DOHH2 (cell line): ENCODE data around the gene HTR3C.
"Not testable (repeated sequence)": the region's sequence is repeated elsewhere in the genome, so short reads cannot be mapped to it uniquely, and the experiment has no call there.

Experiments
- H3F3A ChIP-seq: fragments of 200-600 bp; sonication (generic), shearing (Covaris generic); 2 replicates; pipeline ENCODE4 v1.6.0; 2016; ENCODE audit warnings: antibody characterized with exemption, mild to moderate bottlenecking; ENCODE audit not compliant: control insufficient read depth, insufficient read depth
- H3K27ac ChIP-seq: fragments of 200-600 bp; sonication (generic); 2 replicates; pipeline ENCODE4 v1.5.1; 2014; ENCODE audit warnings: low read depth, mild to moderate bottlenecking, low read length, moderate library complexity
- H3K27me3 ChIP-seq: fragments of 200-600 bp; sonication (generic); 2 replicates; pipeline ENCODE4 v1.6.1; 2014; ENCODE audit warnings: mild to moderate bottlenecking, low read length, mixed read lengths; ENCODE audit not compliant: control insufficient read depth
- H3K36me3 ChIP-seq: fragments of 200-600 bp; sonication (generic); 2 replicates; pipeline ENCODE4 v1.6.1; 2014; ENCODE audit warnings: mild to moderate bottlenecking, low read length, moderate library complexity, mixed read lengths; ENCODE audit not compliant: control insufficient read depth
- H3K4me1 ChIP-seq: fragments of 200-600 bp; sonication (generic); 2 replicates; pipeline ENCODE4 v1.6.1; 2014; ENCODE audit warnings: mild to moderate bottlenecking, low read length, mixed read lengths; ENCODE audit not compliant: control insufficient read depth
- H3K4me2 ChIP-seq: fragments of 200-600 bp; sonication (generic); 2 replicates; pipeline ENCODE4 v1.6.0; 2014; ENCODE audit warnings: mild to moderate bottlenecking, low read length, moderate library complexity
- H3K4me3 ChIP-seq: fragments of 200-600 bp; sonication (generic); 2 replicates; pipeline ENCODE4 v1.5.1; 2014; ENCODE audit warnings: mild to moderate bottlenecking, low read length, mixed read lengths
- H3K79me2 ChIP-seq: fragments of 200-600 bp; sonication (generic); 2 replicates; pipeline ENCODE4 v1.6.1; 2014; ENCODE audit warnings: mild to moderate bottlenecking, low read length, mixed read lengths; ENCODE audit not compliant: control insufficient read depth
- H3K9me2 ChIP-seq: fragments of 200-600 bp; sonication (generic); replicated peaks from 2 replicates; pipeline ENCODE4 v1.6.1; 2014; ENCODE audit warnings: mild to moderate bottlenecking, low read length, mixed read lengths; ENCODE audit not compliant: control insufficient read depth
- H3K9me3 ChIP-seq: fragments of 200-600 bp; sonication (generic); 2 replicates; pipeline ENCODE4 v1.6.1; 2014; ENCODE audit warnings: antibody characterized with exemption, low read length, mixed read lengths; ENCODE audit not compliant: control insufficient read depth, insufficient read depth
- H4K20me1 ChIP-seq: fragments of 200-600 bp; sonication (generic); 2 replicates; pipeline ENCODE4 v1.6.0; 2014; ENCODE audit warnings: low read depth, mild to moderate bottlenecking, antibody characterized with exemption, low read length, moderate library complexity; ENCODE audit not compliant: control insufficient read depth, insufficient read depth
- EZH2phosphoT487 ChIP-seq: fragments of 200-600 bp; sonication (generic); IDR thresholded peaks from 2 replicates; pipeline ENCODE4 v1.6.1; 2017; ENCODE audit warnings: borderline replicate concordance, mild to moderate bottlenecking, antibody characterized with exemption, low read length, moderate library complexity, mixed read lengths
- TF ChIP-seq, protein P1 (sequence below): fragments of 200-600 bp; sonication (generic); IDR thresholded peaks from one replicate; pipeline ENCODE4 v1.5.1; 2014; ENCODE audit warnings: antibody characterized with exemption, mild to moderate bottlenecking, low read depth, low read length; ENCODE audit not compliant: poor library complexity, severe bottlenecking

Gene HTR3C

GRCh38 chr3:184062637-184063036 lies 9.8 kb downstream of the HTR3C start:
- H3K4me3 ChIP-seq, result no peak overlapping the region
- no peaks in the 10 kb centered on the region for H3K79me2 ChIP-seq
- TF ChIP-seq, protein P1, sequence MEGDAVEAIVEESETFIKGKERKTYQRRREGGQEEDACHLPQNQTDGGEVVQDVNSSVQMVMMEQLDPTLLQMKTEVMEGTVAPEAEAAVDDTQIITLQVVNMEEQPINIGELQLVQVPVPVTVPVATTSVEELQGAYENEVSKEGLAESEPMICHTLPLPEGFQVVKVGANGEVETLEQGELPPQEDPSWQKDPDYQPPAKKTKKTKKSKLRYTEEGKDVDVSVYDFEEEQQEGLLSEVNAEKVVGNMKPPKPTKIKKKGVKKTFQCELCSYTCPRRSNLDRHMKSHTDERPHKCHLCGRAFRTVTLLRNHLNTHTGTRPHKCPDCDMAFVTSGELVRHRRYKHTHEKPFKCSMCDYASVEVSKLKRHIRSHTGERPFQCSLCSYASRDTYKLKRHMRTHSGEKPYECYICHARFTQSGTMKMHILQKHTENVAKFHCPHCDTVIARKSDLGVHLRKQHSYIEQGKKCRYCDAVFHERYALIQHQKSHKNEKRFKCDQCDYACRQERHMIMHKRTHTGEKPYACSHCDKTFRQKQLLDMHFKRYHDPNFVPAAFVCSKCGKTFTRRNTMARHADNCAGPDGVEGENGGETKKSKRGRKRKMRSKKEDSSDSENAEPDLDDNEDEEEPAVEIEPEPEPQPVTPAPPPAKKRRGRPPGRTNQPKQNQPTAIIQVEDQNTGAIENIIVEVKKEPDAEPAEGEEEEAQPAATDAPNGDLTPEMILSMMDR, result no peak
- TF ChIP-seq EZH2phosphoT487, result no peak
- no peak overlapping the region for H3K27ac ChIP-seq
- H3K27me3 ChIP-seq, result peaks cover 4% of the 10 kb centered on the region
- H3K9me3 ChIP-seq, result no peaks in the 10 kb centered on the region
- no peak overlapping the region for H3K4me2 ChIP-seq
- no peaks in the 10 kb centered on the region for H4K20me1 ChIP-seq
- no peaks in the 10 kb centered on the region for H3K36me3 ChIP-seq
- no peaks in the 10 kb centered on the region for H3F3A ChIP-seq
- no peaks in the 10 kb centered on the region for H3K9me2 ChIP-seq
- H3K4me1 ChIP-seq, result no peaks in the 10 kb centered on the region

- Histone ChIP-seq H3K4me1 (no peaks in the 10 kb centered on the region), H3K79me2 (no peaks in the 10 kb centered on the region), H3K9me3 (no peaks in the 10 kb centered on the region; the same call in 1 of the 2 replicates), H4K20me1 (no peaks in the 10 kb centered on the region), H3K27me3 (peaks cover 4% of the 10 kb centered on the region), H3K27ac (no peak overlapping the region), H3K4me2 (no peak overlapping the region), H3K36me3 (no peaks in the 10 kb centered on the region), H3F3A (no peaks in the 10 kb centered on the region), H3K4me3 (no peak overlapping the region), H3K9me2 (no peaks in the 10 kb centered on the region)
- no peak for TF ChIP-seq EZH2phosphoT487
- TF ChIP-seq, protein P1, result no peak
Observed at GRCh38 chr3:184066211-184066610, 13.4 kb downstream of the HTR3C start.

GRCh38 chr3:184067573-184068055 lies 14.8 kb downstream of the HTR3C start:
- H3K79me2 ChIP-seq, result no peaks in the 10 kb centered on the region
- no peak for TF ChIP-seq EZH2phosphoT487
- TF ChIP-seq, protein P1, result no peak
- H4K20me1 ChIP-seq, result no peaks in the 10 kb centered on the region
- no peak overlapping the region for H3K4me2 ChIP-seq
- H3K4me1 ChIP-seq, result no peaks in the 10 kb centered on the region
- H3K4me3 ChIP-seq, result no peak overlapping the region
- no peak overlapping the region for H3K27ac ChIP-seq
- no peaks in the 10 kb centered on the region; the same call in 1 of the 2 replicates for H3K9me3 ChIP-seq
- no peaks in the 10 kb centered on the region for H3K9me2 ChIP-seq
- no peaks in the 10 kb centered on the region for H3K36me3 ChIP-seq
- no peaks in the 10 kb centered on the region for H3F3A ChIP-seq
- H3K27me3 ChIP-seq, result peaks cover 4% of the 10 kb centered on the region

DNA sequence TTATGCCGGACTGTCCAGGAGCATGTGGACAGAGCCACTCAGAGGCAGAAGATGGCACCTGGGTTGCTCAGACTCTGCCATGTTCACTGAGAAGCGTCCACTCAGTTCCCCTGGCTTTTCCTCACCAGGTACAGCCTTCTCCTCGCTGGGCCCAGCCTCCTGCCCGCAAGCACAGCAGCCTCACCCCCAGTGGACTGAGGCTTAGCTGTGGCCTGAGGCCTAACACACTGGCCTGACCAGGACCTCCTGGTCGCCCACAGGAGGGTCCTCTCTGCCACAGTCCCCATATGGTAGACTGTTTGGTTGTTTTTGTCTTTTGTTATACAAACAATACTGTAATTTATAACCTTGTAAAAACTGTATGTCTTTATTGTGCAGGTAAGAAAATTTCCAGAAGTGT lies 15.5 kb downstream of the HTR3C start:
- Histone ChIP-seq H3F3A (no peaks in the 10 kb centered on the region), H3K4me1 (no peaks in the 10 kb centered on the region), H3K9me3 (no peaks in the 10 kb centered on the region; the same call in 1 of the 2 replicates), H3K36me3 (no peaks in the 10 kb centered on the region), H3K4me2 (no peak overlapping the region), H3K9me2 (no peaks in the 10 kb centered on the region), H3K79me2 (no peaks in the 10 kb centered on the region), H3K27me3 (peaks cover 4% of the 10 kb centered on the region), H3K4me3 (no peak overlapping the region), H4K20me1 (no peaks in the 10 kb centered on the region), H3K27ac (no peak overlapping the region)
- TF ChIP-seq EZH2phosphoT487, result no peak
- TF ChIP-seq, protein P1, result no peak

DNA sequence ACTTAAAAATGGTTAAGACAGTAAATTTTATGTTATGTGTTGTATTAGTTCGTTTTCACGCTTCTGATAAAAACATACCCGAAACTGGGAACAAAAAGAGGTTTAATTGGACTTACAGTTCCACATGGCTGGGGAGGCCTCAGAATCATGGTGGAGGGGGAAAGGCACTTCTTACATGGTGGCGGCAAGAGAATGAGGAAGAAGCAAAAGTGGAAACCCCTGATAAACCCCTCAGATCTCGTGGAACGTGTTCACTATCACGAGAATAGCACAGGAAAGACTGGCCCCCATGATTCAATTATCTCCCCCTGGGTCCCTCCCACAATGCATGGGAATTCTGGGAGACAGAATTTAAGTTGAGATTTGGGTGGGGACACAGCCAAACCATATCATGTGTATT lies 18.3 kb downstream of the HTR3C start:
- H3K79me2 ChIP-seq, H4K20me1 ChIP-seq, H3K4me2 ChIP-seq, H3K27me3 ChIP-seq, H3K9me3 ChIP-seq, H3K9me2 ChIP-seq, H3F3A ChIP-seq, H3K36me3 ChIP-seq, H3K27ac ChIP-seq, H3K4me1 ChIP-seq, H3K4me3 ChIP-seq: not testable (repeated sequence)
